Measurements from ENCODE around the gene NEDD9. TPM values are rescaled to one million over a fixed set of nuclear protein-coding genes. Genes with fewer than 3 reads are reported as not detected.
A peak's percentile ranks its signal among the peaks of the same experiment; 100 is the strongest.

Gene NEDD9
- total and polyA plus RNA-seq, 10 of the 15 experiments (the other 5 are each of a cell fraction or from before 2014, with no cell fraction given) = 4.9 to 92.6 (median 14.6) TPM

DNA sequence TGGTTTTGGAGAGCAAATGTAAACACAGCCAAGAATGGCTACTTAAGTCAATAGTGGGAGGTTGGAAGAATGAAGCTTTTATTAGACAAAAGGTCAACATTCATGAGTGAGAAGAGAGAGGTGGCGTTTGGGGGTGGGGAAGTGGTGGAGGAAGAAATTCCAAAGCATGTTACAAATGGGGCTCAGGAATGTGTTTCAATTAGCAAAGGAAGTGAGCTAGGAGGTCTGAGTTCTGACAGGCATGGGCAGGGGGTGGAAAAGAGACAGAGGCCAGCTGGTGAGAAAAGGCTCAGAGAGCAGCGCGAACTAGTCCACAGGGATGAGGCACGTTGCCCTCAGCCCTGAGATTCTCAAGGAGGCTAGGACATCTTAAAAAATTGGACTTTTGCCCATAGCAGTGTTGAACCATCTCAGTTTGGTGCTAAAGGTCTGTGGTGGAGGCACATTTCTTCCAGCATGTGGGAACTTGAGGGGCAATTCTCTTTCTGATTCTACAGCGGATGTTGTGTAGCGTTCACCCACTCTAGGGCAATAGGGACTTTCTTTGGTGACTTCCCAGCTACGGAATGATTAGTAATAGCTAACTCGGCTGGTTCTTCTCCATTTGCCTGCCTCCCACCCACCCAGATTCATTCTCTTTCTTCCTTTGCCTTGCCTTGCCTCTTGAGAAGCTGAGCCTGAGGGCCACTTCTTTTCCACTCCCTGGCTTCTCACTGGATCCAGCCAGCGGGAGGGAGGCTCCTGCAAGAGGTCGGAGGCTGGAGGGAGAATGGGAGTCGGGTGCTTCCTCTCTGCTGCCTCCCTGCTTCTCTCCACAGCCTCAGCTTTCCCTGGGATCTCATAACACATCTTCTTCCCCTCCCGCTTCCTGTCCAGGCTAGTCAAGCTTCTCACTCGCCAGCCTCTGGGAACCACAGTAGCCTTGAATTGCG, 45.1 kb upstream of the NEDD9 start:
- under 1% methylated on average over 13 of the region's 14 CpGs for WGBS (ENCODE audit: insufficient coverage, insufficient replicate concordance, low lambda C conversion rate, missing lambda C conversion rate)
- TF ChIP-seq ZNF622 (IDR thresholded peaks at IDR 0.05) (no peak), ZSCAN29 (IDR thresholded peaks at IDR 0.05) (peak; percentile 12; the same call in 1 of the 2 replicates), TCF3 (IDR thresholded peaks at IDR 0.05; ENCODE audit: borderline replicate concordance, insufficient read depth, low read depth, low read length) (peak; percentile 72; the same call in 1 of the 2 replicates), TAF1 (IDR thresholded peaks at IDR 0.05; ENCODE audit: borderline replicate concordance, low read depth, low read length) (0 out of 2 replicates have a peak, but pooled peaks have one; percentile 51), PAX5 (IDR thresholded peaks at IDR 0.05; ENCODE audit: borderline replicate concordance, low read depth, low read length) (peak; percentile 89), MXI1 (IDR thresholded peaks at IDR 0.05; ENCODE audit: low read depth, low read length) (no peak), CBFB (IDR thresholded peaks at IDR 0.05; ENCODE audit: low read depth) (peak; percentile 58; the same call in 1 of the 2 replicates), EGR1 (IDR thresholded peaks at IDR 0.05; ENCODE audit: borderline replicate concordance in 1 of 2, low read depth in 2 of 2, low read length in 2 of 2) (no peak), BCL11A (IDR thresholded peaks at IDR 0.05; ENCODE audit: low read depth, low read length) (peak; percentile 91), ASH2L (IDR thresholded peaks at IDR 0.05; ENCODE audit: borderline replicate concordance, low read depth) (no peak)
- TF ChIP-seq, protein P1, sequence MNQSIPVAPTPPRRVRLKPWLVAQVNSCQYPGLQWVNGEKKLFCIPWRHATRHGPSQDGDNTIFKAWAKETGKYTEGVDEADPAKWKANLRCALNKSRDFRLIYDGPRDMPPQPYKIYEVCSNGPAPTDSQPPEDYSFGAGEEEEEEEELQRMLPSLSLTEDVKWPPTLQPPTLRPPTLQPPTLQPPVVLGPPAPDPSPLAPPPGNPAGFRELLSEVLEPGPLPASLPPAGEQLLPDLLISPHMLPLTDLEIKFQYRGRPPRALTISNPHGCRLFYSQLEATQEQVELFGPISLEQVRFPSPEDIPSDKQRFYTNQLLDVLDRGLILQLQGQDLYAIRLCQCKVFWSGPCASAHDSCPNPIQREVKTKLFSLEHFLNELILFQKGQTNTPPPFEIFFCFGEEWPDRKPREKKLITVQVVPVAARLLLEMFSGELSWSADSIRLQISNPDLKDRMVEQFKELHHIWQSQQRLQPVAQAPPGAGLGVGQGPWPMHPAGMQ (IDR thresholded peaks at IDR 0.05; ENCODE audit: borderline replicate concordance) = no peak
- TF ChIP-seq, protein P2, sequence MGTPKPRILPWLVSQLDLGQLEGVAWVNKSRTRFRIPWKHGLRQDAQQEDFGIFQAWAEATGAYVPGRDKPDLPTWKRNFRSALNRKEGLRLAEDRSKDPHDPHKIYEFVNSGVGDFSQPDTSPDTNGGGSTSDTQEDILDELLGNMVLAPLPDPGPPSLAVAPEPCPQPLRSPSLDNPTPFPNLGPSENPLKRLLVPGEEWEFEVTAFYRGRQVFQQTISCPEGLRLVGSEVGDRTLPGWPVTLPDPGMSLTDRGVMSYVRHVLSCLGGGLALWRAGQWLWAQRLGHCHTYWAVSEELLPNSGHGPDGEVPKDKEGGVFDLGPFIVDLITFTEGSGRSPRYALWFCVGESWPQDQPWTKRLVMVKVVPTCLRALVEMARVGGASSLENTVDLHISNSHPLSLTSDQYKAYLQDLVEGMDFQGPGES (IDR thresholded peaks at IDR 0.05) = no peak
- TF ChIP-seq, protein P3, sequence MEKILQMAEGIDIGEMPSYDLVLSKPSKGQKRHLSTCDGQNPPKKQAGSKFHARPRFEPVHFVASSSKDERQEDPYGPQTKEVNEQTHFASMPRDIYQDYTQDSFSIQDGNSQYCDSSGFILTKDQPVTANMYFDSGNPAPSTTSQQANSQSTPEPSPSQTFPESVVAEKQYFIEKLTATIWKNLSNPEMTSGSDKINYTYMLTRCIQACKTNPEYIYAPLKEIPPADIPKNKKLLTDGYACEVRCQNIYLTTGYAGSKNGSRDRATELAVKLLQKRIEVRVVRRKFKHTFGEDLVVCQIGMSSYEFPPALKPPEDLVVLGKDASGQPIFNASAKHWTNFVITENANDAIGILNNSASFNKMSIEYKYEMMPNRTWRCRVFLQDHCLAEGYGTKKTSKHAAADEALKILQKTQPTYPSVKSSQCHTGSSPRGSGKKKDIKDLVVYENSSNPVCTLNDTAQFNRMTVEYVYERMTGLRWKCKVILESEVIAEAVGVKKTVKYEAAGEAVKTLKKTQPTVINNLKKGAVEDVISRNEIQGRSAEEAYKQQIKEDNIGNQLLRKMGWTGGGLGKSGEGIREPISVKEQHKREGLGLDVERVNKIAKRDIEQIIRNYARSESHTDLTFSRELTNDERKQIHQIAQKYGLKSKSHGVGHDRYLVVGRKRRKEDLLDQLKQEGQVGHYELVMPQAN (conservative IDR thresholded peaks at IDR 0.05) = no peak; the same call in 1 of the 2 replicates
- TF ChIP-seq, protein P4, sequence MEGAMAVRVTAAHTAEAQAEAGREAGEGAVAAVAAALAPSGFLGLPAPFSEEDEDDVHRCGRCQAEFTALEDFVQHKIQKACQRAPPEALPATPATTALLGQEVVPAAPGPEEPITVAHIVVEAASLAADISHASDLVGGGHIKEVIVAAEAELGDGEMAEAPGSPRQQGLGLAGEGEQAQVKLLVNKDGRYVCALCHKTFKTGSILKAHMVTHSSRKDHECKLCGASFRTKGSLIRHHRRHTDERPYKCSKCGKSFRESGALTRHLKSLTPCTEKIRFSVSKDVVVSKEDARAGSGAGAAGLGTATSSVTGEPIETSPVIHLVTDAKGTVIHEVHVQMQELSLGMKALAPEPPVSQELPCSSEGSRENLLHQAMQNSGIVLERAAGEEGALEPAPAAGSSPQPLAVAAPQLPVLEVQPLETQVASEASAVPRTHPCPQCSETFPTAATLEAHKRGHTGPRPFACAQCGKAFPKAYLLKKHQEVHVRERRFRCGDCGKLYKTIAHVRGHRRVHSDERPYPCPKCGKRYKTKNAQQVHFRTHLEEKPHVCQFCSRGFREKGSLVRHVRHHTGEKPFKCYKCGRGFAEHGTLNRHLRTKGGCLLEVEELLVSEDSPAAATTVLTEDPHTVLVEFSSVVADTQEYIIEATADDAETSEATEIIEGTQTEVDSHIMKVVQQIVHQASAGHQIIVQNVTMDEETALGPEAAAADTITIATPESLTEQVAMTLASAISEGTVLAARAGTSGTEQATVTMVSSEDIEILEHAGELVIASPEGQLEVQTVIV (IDR thresholded peaks at IDR 0.05; ENCODE audit: borderline replicate concordance, partially characterized antibody) = no peak

More for the DNA sequence above, 45.1 kb upstream of the NEDD9 start:
- Histone ChIP-seq H2AFZ (ENCODE audit: control insufficient read depth, low read depth, low read length) (peak overlapping the region; percentile 44), H3K4me2 (ENCODE audit: control insufficient read depth, insufficient read depth) (peak overlapping the region; percentile 64), H3K79me2 (ENCODE audit: control insufficient read depth, insufficient read depth, low read length) (no peaks in the 10 kb centered on the region; the same call in none of the 2 replicates), H3K4me3 (peak overlapping the region; percentile 23; the same call in 1 of the 2 replicates), H3K27ac (ENCODE audit: control insufficient read depth, insufficient read depth) (peak overlapping the region; percentile 95), H3K27me3 (replicated peaks in 1 of 2; ENCODE audit: control insufficient read depth in 2 of 2, insufficient read depth in 2 of 2, low read length in 1 of 2) (no peaks in the 10 kb centered on the region), H3K9me3 (replicated peaks; ENCODE audit: control insufficient read depth, insufficient read depth, low read length) (no peaks in the 10 kb centered on the region), H3K9ac (ENCODE audit: control insufficient read depth, insufficient read depth, low read length) (peak overlapping the region; percentile 77), H3K36me3 (ENCODE audit: control insufficient read depth in 2 of 2, insufficient read depth in 2 of 2, low read length in 1 of 2) (peaks cover 4 to 18% of the 10 kb centered on the region in 2 experiments), H4K20me1 (ENCODE audit: control insufficient read depth, insufficient read depth) (no peaks in the 10 kb centered on the region), H3K4me1 (ENCODE audit: control insufficient read depth, insufficient read depth, low read length) (peaks cover 46% of the 10 kb centered on the region)
- ChIA-PET SMC1A (ENCODE audit: uncharacterized antibody, unreplicated experiment) (interaction anchor here (0.6 to 7.2 kb wide), 48 partner anchors 8 to 298 kb away, joined by 3 to 112 read pairs (median 5); partner anchors contain the start of gene NEDD9), POLR2A (interaction anchor here (0.6 to 6.1 kb wide), 18 partner anchors 12 to 219 kb away, joined by 3 to 67 read pairs (median 10); partner anchors contain the start of gene NEDD9), CTCF (interaction anchor here (0.6 to 4.3 kb wide), 20 partner anchors 10 to 1328 kb away, joined by 3 to 32 read pairs (median 4); no protein-coding TSS in a partner anchor), RAD21 (ENCODE audit: unreplicated experiment) (interaction anchor here (0.7 to 6.3 kb wide), 41 partner anchors 10 to 218 kb away, joined by 3 to 108 read pairs (median 9); partner anchors contain the start of gene NEDD9)
- intact Hi-C loops (cut with micrococcal nuclease; ENCODE audit: unreplicated experiment) (loop anchor here (1.0 to 5.0 kb wide), 9 partner anchors 14 to 219 kb away; partner anchors contain the start of gene NEDD9), in situ Hi-C loops (cut with MboI) (no loop called here)
- DNase-seq (ENCODE audit: low read depth, low spot score) (peak; percentile 94), ATAC-seq (peak; percentile 78), FAIRE-seq (peak; percentile 64)
- BruUV-seq (replicated peaks) = no TSS peak

Data from GM12878 (cell line).